HepG2 (cell line): ENCODE data around the gene GRHL3. TPM values are rescaled to one million over a fixed set of nuclear protein-coding genes. Genes with fewer than 3 reads are reported as not detected.

ENCODE experiments used
- ATAC-seq: fragments of 200-7000 bp; cut with Tn5 transposase; 3 replicates; pipeline ENCODE4 v1.9.1; 2020; ENCODE audit warnings: mild to moderate bottlenecking, moderate library complexity
- BruUV-seq: library from RNA; stranded (reverse); fragments of 400-500 nt; replicated peaks from 2 replicates; lab custom pipeline; 2021; lab: Mats Ljungman, UMichigan
- CTCF ChIA-PET: fragments of 300-600 bp; formaldehyde crosslinking; extraction: SDS; loops from one replicate; lab custom pipeline; 2021; ENCODE audit warnings: low total read pairs, inconsistent platforms, low intra/inter-chr PET ratio; lab: Yijun Ruan, JAX
- POLR2A ChIA-PET: fragments of 350-600 bp; sonication (Branson Sonifier 250); formaldehyde crosslinking; loops from one replicate; lab custom pipeline; 2020; ENCODE audit warnings: antibody characterized with exemption, inconsistent platforms; lab: Yijun Ruan, JAX
- DNase-seq: peaks from one replicate; pipeline ENCODE4 v3.0.0-alpha.2; 2015; ENCODE audit warnings: low spot score
- FAIRE-seq: peaks from 3 replicates; lab custom pipeline; 2011; peaks lifted over from hg19 to GRCh38; lab: Jason Lieb, UNC
- H2AFZ ChIP-seq: one replicate; pipeline ENCODE4 v1.6.1; 2011; ENCODE audit warnings: low read length, inconsistent platforms
- H3K27ac ChIP-seq: fragments of 300-600 bp; 3 replicates; pipeline ENCODE4 v1.8.0; 2011; ENCODE audit warnings: mixed run types, mild to moderate bottlenecking, mixed read lengths, low read length, inconsistent platforms; ENCODE audit not compliant: insufficient read depth; ENCODE audit errors: extremely low read length
- H3K27me3 ChIP-seq, 2 experiments: fragments of 200-600 bp in 1 of 2; 2 replicates in 1 of 2; 3 replicates in 1 of 2; pipeline versions ENCODE4 v1.6.0 to v1.8.0; 2011; ENCODE audit warnings: low read length in 2 of 2, mild to moderate bottlenecking in 2 of 2, moderate library complexity in 2 of 2, inconsistent platforms in 1 of 2; ENCODE audit not compliant: insufficient read depth in 2 of 2, control insufficient read depth in 1 of 2
- H3K36me3 ChIP-seq, 2 experiments: fragments of 200-600 bp in 1 of 2; replicated peaks in 1 of 2; 2 replicates in 1 of 2; 3 replicates in 1 of 2; pipeline versions ENCODE4 v1.5.1 to v1.8.0; 2011; ENCODE audit warnings: low read length in 2 of 2, inconsistent platforms in 1 of 2; ENCODE audit not compliant: insufficient read depth in 2 of 2, control insufficient read depth in 1 of 2
- H3K4me1 ChIP-seq: 2 replicates; pipeline ENCODE4 v1.5.1; 2012; ENCODE audit warnings: low read length, inconsistent platforms; ENCODE audit not compliant: insufficient read depth
- H3K4me2 ChIP-seq: 2 replicates; pipeline ENCODE4 v1.6.0; 2011; ENCODE audit warnings: low read depth, low read length, inconsistent platforms
- H3K4me3 ChIP-seq, 3 experiments: fragments of 200-600 bp in 1 of 3; sonication (generic), shearing (Covaris generic) in 1 of 3; replicated peaks in 1 of 3; 2 replicates each; pipeline ENCODE4 v1.5.1; 2011 to 2016; ENCODE audit warnings: low read length in 3 of 3, inconsistent platforms in 2 of 3, low read depth in 2 of 3, mild to moderate bottlenecking in 2 of 3, control low read depth in 1 of 3, mixed read lengths in 1 of 3; ENCODE audit not compliant: insufficient read depth in 1 of 3
- H3K79me2 ChIP-seq: one replicate; pipeline ENCODE4 v1.6.1; 2011; ENCODE audit warnings: low read length, inconsistent platforms; ENCODE audit not compliant: insufficient read depth
- H3K9ac ChIP-seq: 2 replicates; pipeline ENCODE4 v1.6.0; 2011; ENCODE audit warnings: mild to moderate bottlenecking, low read depth, low read length, inconsistent platforms; ENCODE audit not compliant: insufficient read depth
- H3K9me3 ChIP-seq: 2 replicates; pipeline ENCODE4 v1.5.1; 2012; ENCODE audit warnings: mild to moderate bottlenecking, low read length
- H4K20me1 ChIP-seq: 2 replicates; pipeline ENCODE4 v1.6.0; 2011; ENCODE audit warnings: inconsistent platforms, mild to moderate bottlenecking, low read length, moderate library complexity; ENCODE audit not compliant: insufficient read depth
- EZH2 ChIP-seq: conservative IDR thresholded peaks from 2 replicates; pipeline ENCODE4 v1.6.1; 2012; ENCODE audit warnings: mild to moderate bottlenecking, low read depth, low read length, moderate library complexity
- TBX3 ChIP-seq: fragments of 450-650 bp; IDR thresholded peaks from 2 replicates; pipeline ENCODE4 v1.6.1; 2017; ENCODE audit warnings: antibody characterized with exemption, mild to moderate bottlenecking, inconsistent platforms, borderline replicate concordance
- WGBS: methylation state at CpG from one replicate; pipeline ENCODE4 v1.1.6; 2017; ENCODE audit warnings: low lambda C conversion rate; 5-methylcytosine and 5-hydroxymethylcytosine counted together
- in situ Hi-C: cut with HindIII; loops from 2 replicates; pipeline ENCODE4 v1.10.0; 2017; ENCODE audit warnings: low pct_unique_long_range_greater_than_20kb; ENCODE audit not compliant: extremely low pct_ligation_motif_present
- intact Hi-C: fragments of 100-400 bp; cut with micrococcal nuclease; formaldehyde crosslinking; loops from one replicate; pipeline ENCODE4 v1.10.0; 2022; ENCODE audit not compliant: unreplicated experiment
- polyA plus RNA-seq, 8 experiments: library from polyadenylated mRNA; depleted of rRNA in 3 of 8; stranded (reverse) in 7 of 8; unstranded in 1 of 8; fragments of >200 nt; fragmentation: Illumina TruSeq in 4 of 8; extraction: Trizol in 4 of 8; gene quantifications; 2 replicates each; pipeline versions ENCODE4 v1.2.1 to v1.2.3, GENCODE V29; 2011 to 2016; ENCODE audit warnings: low read depth in 4 of 8, missing spikeins in 1 of 8, mixed read lengths in 1 of 8; ENCODE audit not compliant: insufficient read depth in 1 of 8
- total RNA-seq, 5 experiments: library from RNA; depleted of rRNA; stranded (reverse); fragments of >200 nt; fragmentation: Illumina TruSeq; extraction: Trizol; gene quantifications; 2 replicates each; pipeline ENCODE4 v1.2.3, GENCODE V29; 2016; ENCODE audit warnings: low read depth in 1 of 5
- TF ChIP-seq, protein P1 (sequence below): sonication (generic); formaldehyde crosslinking; IDR thresholded peaks from 2 replicates; pipeline ENCODE4; 2020; ENCODE audit warnings: missing genetic modification reagents, mild to moderate bottlenecking, borderline replicate concordance
- TF ChIP-seq, protein P2 (sequence below): sonication (generic); formaldehyde crosslinking; conservative IDR thresholded peaks from 2 replicates; pipeline ENCODE4 v1.4.0; 2020; ENCODE audit warnings: missing genetic modification reagents

GRHL3 gene
- total and polyA plus RNA-seq, 2 of the 13 experiments (the other 11 are each of a cell fraction or from before 2014, with no cell fraction given): not detected

DNA sequence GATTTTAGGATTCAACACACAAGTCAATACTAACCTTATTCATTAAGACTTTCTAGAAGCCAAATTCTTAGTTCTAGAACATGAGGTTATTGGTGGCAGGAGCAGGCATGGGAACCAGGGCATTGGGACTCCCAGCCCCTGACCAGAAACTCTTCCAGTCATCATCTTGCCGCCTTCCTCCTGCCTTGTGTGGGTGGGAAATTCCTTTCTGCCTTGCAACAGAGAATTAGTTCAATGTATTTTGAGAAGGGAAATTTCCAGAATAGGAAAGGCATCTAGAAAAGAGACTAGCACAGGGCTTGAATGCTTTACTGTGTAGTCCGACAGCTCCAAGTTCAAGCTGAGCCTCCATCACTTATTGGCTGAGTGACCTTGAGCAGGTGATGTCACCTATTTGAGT lies 8.7 kb downstream of the GRHL3 start:
- peaks cover 2 to 23% of the 10 kb centered on the region in 2 experiments; a peak in 4 of 5 replicates for H3K27me3 ChIP-seq
- TF ChIP-seq, protein P1, sequence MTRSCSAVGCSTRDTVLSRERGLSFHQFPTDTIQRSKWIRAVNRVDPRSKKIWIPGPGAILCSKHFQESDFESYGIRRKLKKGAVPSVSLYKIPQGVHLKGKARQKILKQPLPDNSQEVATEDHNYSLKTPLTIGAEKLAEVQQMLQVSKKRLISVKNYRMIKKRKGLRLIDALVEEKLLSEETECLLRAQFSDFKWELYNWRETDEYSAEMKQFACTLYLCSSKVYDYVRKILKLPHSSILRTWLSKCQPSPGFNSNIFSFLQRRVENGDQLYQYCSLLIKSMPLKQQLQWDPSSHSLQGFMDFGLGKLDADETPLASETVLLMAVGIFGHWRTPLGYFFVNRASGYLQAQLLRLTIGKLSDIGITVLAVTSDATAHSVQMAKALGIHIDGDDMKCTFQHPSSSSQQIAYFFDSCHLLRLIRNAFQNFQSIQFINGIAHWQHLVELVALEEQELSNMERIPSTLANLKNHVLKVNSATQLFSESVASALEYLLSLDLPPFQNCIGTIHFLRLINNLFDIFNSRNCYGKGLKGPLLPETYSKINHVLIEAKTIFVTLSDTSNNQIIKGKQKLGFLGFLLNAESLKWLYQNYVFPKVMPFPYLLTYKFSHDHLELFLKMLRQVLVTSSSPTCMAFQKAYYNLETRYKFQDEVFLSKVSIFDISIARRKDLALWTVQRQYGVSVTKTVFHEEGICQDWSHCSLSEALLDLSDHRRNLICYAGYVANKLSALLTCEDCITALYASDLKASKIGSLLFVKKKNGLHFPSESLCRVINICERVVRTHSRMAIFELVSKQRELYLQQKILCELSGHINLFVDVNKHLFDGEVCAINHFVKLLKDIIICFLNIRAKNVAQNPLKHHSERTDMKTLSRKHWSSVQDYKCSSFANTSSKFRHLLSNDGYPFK: no peak
- no peak for TF ChIP-seq TBX3
- no peak for TF ChIP-seq EZH2
- TF ChIP-seq, protein P2, sequence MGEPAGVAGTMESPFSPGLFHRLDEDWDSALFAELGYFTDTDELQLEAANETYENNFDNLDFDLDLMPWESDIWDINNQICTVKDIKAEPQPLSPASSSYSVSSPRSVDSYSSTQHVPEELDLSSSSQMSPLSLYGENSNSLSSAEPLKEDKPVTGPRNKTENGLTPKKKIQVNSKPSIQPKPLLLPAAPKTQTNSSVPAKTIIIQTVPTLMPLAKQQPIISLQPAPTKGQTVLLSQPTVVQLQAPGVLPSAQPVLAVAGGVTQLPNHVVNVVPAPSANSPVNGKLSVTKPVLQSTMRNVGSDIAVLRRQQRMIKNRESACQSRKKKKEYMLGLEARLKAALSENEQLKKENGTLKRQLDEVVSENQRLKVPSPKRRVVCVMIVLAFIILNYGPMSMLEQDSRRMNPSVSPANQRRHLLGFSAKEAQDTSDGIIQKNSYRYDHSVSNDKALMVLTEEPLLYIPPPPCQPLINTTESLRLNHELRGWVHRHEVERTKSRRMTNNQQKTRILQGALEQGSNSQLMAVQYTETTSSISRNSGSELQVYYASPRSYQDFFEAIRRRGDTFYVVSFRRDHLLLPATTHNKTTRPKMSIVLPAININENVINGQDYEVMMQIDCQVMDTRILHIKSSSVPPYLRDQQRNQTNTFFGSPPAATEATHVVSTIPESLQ (CRISPR knock-in tag): no peak

More for the DNA sequence above, 8.7 kb downstream of the GRHL3 start:
- DNase-seq: no peak
- H3K4me2 ChIP-seq: no peak overlapping the region
- H3K4me3 ChIP-seq: no peak overlapping the region
- H3K9ac ChIP-seq: no peak overlapping the region
- ATAC-seq: no peak
- H3K79me2 ChIP-seq: no peaks in the 10 kb centered on the region
- H3K9me3 ChIP-seq: no peaks in the 10 kb centered on the region
- in situ Hi-C loops (no loop called here), intact Hi-C loops (no loop called here)
- H3K4me1 ChIP-seq: no peaks in the 10 kb centered on the region
- WGBS: 47% methylated on average over 2 of the region's 2 CpGs
- no peak overlapping the region for H3K27ac ChIP-seq
- FAIRE-seq: no peak
- no peaks in the 10 kb centered on the region for H4K20me1 ChIP-seq
- POLR2A ChIA-PET: no interaction called here
- BruUV-seq: no TSS peak
- no peaks in the 10 kb centered on the region for H3K36me3 ChIP-seq
- no peak overlapping the region for H2AFZ ChIP-seq
- CTCF ChIA-PET: no interaction called here
